Femur (tissue), 1 donor: ENCODE results near the gene USP11.

Experiments
- DNase-seq: peaks from one replicate; pipeline ENCODE4 v3.0.0-alpha.2; 2017

The USP11 gene

DNA sequence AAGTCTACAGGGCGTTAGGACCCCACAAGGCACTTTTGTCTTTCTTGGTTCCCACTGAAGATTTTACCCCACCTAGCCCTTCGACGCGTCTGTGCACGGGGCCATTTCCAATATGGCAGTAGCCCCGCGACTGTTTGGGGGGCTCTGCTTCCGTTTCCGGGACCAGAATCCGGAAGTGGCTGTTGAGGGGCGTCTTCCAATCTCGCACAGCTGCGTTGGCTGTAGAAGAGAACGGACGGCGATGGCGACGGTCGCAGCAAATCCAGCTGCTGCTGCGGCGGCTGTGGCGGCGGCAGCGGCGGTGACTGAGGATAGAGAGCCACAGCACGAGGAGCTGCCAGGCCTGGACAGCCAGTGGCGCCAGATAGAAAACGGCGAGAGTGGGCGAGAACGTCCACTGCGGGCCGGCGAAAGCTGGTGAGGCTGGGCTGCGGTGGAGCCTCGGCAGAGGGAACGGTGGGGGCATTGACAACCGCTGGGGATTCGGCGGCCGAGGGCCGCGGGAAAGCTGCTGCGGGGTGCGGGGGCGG is at the start of gene USP11:
Gene USP11, plus strand, starts transcription at position 207 of the 530 bp plus-strand sequence. Its CDS starts 35 bp downstream, at position 242.
- DNase-seq, result peak; percentile 86

- DNase-seq, result peak; percentile 13
Measured at GRCh38 chrX:47184486-47184885, 48.3 kb upstream of the USP11 start.

DNA sequence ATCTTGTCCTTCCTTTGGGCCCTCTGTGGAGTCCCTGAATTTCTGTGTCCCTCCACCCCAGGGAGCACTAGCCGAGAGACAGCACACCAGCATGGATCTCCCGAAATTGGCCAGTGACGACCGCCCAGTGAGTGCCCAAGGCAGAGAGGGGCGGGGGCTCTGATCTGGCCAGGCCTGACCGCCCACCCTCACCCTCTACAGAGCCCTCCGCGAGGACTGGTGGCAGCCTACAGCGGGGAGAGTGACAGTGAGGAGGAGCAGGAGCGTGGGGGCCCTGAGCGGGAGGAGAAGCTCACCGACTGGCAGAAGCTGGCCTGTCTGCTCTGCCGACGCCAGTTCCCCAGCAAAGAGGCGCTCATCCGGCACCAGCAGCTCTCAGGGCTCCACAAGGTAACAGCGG is 47.6 kb upstream of the USP11 start:
- peak; percentile 21 for DNase-seq

DNA sequence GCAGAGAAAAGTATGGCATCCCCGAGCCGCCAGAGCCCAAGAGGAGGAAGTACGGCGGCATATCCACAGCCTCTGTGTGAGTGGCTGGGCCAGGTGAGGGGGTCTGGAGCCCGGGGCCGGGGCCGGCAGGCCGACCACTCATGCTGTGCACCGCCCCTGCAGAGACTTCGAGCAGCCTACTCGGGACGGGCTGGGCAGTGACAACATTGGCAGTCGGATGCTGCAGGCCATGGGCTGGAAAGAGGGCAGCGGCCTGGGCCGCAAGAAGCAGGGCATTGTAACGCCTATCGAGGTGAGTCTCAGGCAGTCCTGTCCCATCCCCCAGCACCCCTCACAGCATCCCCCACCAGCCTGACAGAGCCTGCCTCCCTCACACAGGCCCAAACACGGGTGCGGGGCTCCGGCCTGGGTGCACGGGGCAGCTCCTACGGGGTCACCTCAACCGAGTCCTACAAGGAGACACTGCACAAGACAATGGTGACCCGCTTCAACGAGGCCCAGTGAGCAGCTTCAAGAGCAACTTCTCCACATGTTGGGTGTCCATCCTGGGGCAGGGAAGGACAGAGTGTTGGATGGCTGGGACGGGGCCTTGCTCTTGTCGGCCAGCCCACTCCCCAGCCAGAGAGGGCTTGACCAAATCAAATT is 46.6 kb upstream of the USP11 start:
- DNase-seq, result peak; percentile 15

GRCh38 chrX:47187106-47187677 is 45.6 kb upstream of the USP11 start:
- DNase-seq, result peak; percentile 10

- DNase-seq, result no peak
Measured at GRCh38 chrX:47189906-47190305, 42.9 kb upstream of the USP11 start.

- peak; percentile 94 for DNase-seq
Measured at GRCh38 chrX:47190445-47191269, 42.2 kb upstream of the USP11 start.

DNA sequence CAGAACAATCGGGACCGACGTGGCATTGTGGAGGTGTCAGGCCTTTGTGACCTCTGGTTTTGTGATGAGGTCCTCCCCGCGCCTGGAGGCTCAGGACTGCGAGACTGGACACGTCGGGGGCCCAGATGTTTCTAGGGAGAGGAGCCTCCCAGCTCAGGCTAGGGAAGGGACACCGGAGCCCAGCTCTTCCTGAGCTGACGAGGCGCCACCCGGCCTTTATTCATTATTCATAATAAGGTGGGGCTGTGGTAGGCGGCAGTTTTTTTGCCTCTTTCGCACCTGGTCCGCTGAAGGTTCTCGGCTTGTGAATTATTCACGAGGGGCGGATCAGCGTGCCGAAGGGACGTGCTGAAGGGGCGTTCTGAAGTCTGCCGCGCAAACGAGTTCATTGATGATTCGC is 41.5 kb upstream of the USP11 start:
- DNase-seq, result no peak

DNA sequence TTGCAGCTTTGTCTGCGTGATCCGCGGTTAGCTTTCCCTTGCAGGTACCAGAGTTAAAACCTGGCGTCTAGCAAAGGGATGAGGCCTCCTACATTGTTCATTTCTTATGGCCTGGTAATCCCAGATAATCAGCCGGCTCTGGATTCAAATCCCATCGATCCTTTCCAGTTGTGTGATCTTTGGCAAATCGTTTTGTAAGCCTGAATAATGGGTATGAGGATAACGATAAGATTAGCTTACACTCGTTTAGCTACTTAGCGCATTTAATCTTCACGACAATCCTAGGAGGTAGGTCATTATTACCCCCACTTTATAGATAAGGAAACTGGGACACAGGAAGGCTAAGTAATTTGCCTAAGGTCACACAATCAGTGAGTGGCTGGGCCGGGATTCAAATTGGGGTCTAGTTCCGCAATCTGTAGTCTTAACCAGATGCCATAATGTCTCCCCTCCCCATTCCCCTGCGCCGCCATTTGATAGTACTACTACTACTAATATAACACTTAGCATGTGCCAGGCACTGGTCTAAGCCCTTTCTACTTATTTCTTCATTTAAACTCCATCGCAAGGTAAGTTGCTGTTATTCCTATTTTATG is 40.9 kb upstream of the USP11 start:
- no peak for DNase-seq

DNA sequence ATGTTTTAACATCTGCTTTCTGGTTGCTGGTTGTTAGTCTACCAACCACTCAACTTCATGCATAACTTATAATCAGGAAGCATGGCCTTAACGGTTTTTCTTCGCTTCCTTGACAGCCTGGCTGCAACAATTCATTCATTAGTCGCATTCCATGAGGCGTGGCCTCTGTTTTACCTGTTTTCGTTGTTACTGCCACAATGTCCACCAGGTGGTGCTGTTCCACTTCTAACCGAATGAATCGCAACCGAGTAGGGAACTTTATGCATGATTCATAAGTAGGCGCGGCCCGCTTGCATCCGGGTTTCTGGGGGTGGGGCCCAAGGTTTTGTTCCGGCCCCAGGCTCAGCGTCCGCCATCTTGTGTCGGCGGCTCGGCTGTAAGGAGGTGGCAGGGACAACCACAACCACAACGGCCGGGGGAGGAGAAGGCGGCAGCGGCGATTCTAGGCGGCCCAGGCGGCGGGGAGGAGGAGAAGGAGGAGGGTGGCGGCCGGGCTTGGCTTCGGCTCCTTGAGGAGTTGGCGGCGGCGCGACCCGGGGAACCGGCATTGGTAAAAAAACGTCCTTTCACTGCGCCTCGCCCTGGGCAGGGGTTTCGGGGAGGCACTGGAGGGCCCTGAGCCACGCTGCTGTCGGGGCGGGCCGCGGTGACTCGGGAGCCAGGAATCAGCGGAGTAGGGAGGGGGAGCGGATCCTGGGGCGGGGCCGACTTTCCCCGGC is 39.2 kb upstream of the USP11 start, which contains the start of gene UBA1:
Gene UBA1, plus strand, starts transcription at position 355 of the 719 bp plus-strand sequence. CDS start 4,974 bp downstream, outside the sequence.
- DNase-seq, result peak; percentile 98

- DNase-seq, result no peak
Measured at GRCh38 chrX:47194194-47194787, 38.5 kb upstream of the USP11 start.

- no peak for DNase-seq
Measured at GRCh38 chrX:47196098-47196497, 36.7 kb upstream of the USP11 start.

GRCh38 chrX:47197526-47197925 is 35.3 kb upstream of the USP11 start:
- no peak for DNase-seq

- DNase-seq, result no peak
Measured at GRCh38 chrX:47198026-47198686, 34.7 kb upstream of the USP11 start.

- DNase-seq, result no peak
Measured at GRCh38 chrX:47198687-47199080, 34.1 kb upstream of the USP11 start.

DNA sequence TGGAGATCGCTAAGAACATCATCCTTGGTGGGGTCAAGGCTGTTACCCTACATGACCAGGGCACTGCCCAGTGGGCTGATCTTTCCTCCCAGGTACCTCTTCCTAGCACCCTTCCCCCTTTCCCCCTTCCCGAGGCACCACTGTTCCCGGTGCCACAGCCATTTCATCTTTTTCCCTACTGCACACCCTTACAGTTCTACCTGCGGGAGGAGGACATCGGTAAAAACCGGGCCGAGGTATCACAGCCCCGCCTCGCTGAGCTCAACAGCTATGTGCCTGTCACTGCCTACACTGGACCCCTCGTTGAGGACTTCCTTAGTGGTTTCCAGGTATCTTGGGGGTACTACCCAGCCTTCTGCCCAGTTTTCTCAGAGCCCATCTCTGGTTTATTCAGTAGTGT is 33.5 kb upstream of the USP11 start:
- no peak for DNase-seq

GRCh38 chrX:47200385-47201150 is 32.2 kb upstream of the USP11 start:
- DNase-seq, result no peak

GRCh38 chrX:47201345-47201944 is 31.4 kb upstream of the USP11 start:
- no peak for DNase-seq

DNA sequence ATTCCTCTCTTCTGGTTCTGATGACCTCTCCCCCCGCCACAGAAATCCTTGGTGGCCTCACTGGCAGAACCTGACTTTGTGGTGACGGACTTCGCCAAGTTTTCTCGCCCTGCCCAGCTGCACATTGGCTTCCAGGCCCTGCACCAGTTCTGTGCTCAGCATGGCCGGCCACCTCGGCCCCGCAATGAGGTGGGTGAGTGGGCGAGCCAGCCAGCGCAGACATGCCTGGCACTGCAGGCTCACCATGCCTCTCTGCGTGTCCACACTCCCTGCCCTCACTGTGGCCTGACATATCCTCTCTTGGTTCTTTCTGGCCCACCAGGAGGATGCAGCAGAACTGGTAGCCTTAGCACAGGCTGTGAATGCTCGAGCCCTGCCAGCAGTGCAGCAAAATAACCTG is 30.5 kb upstream of the USP11 start:
- DNase-seq, result no peak

DNA sequence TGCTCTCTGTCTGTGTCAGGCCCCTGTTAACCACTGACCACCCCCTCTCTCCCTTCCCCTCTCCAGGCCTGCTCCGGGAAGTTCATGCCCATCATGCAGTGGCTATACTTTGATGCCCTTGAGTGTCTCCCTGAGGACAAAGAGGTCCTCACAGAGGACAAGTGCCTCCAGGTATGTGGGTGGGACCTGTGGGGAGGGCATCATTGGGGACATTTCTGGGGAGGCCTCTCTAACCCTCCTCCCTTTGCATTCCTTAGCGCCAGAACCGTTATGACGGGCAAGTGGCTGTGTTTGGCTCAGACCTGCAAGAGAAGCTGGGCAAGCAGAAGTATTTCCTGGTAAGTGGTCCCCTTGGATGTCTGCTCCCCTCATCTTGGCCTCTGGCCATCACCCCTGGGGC is 29.9 kb upstream of the USP11 start:
- DNase-seq, result no peak
